CD4-positive, CD25-positive, alpha-beta regulatory T cell (primary cell): ENCODE results near the gene RFT1. TPM values are rescaled to one million over a fixed set of nuclear protein-coding genes. Genes with fewer than 3 reads are reported as not detected.

ENCODE experiments used
- ATAC-seq, 2 donors: fragments of 150-1000 bp; cut with Tn5 transposase; one replicate each; pipeline ENCODE4 v1.10.0; 2021; ENCODE audit warnings: low read depth in 2 of 2, moderate number of reproducible peaks in 2 of 2, moderate library complexity in 1 of 2
- DNase-seq, 3 donors: peaks; one replicate each; pipeline versions ENCODE4 v3.0.0 to v3.0.0-alpha.2; 2012 to 2022; ENCODE audit warnings: mixed read lengths in 1 of 3
- H3K27ac ChIP-seq: one replicate; pipeline ENCODE4 v1.7.0; 2013; ENCODE audit warnings: mild to moderate bottlenecking, low read length; ENCODE audit not compliant: insufficient read depth, poor library complexity, severe bottlenecking
- H3K27me3 ChIP-seq: one replicate; pipeline ENCODE4 v1.7.0; 2013; ENCODE audit warnings: low read length; ENCODE audit not compliant: control insufficient read depth, insufficient read depth
- H3K36me3 ChIP-seq: one replicate; pipeline ENCODE4 v1.7.0; 2013; ENCODE audit warnings: mild to moderate bottlenecking, low read length, moderate library complexity; ENCODE audit not compliant: control insufficient read depth, insufficient read depth
- H3K4me1 ChIP-seq: 2 replicates; pipeline ENCODE4 v1.7.0; 2013; ENCODE audit warnings: mild to moderate bottlenecking, low read length; ENCODE audit not compliant: insufficient read depth, control insufficient read depth, poor library complexity, severe bottlenecking
- H3K4me3 ChIP-seq: one replicate; pipeline ENCODE4 v1.7.0; 2013; ENCODE audit warnings: low read depth, mild to moderate bottlenecking, low read length, moderate library complexity
- H3K9me3 ChIP-seq, 2 experiments: 1 replicate in 1 of 2; 2 replicates in 1 of 2; pipeline ENCODE4 v1.7.0; 2013; ENCODE audit warnings: low read length in 2 of 2, mild to moderate bottlenecking in 1 of 2, moderate library complexity in 1 of 2; ENCODE audit not compliant: control insufficient read depth in 2 of 2
- H3K27ac Mint-ChIP-seq, 3 donors: one replicate each; pipeline ENCODE4 v1.8.0; 2020 to 2022; ENCODE audit warnings: mild to moderate bottlenecking in 3 of 3, mixed read lengths in 3 of 3, moderate library complexity in 2 of 3
- H3K27me3 Mint-ChIP-seq: one replicate; pipeline ENCODE4 v1.8.0; 2022; ENCODE audit warnings: mild to moderate bottlenecking, mixed read lengths
- H3K36me3 Mint-ChIP-seq: one replicate; pipeline ENCODE4 v1.8.0; 2020; ENCODE audit warnings: mixed read lengths
- H3K4me1 Mint-ChIP-seq, 4 donors: one replicate each; pipeline ENCODE4 v1.8.0; 2020 to 2022; ENCODE audit warnings: mixed read lengths in 4 of 4, mild to moderate bottlenecking in 1 of 4
- H3K4me3 Mint-ChIP-seq, 4 donors: one replicate each; pipeline ENCODE4 v1.8.0; 2020 to 2022; ENCODE audit warnings: mild to moderate bottlenecking in 4 of 4, mixed read lengths in 4 of 4, moderate library complexity in 3 of 4
- H3K9me3 Mint-ChIP-seq, 7 donors: one replicate each; pipeline ENCODE4 v1.8.0; 2020 to 2022; ENCODE audit warnings: mixed read lengths in 7 of 7, mild to moderate bottlenecking in 3 of 7, moderate library complexity in 2 of 7
- polyA plus RNA-seq, 4 donors: library from polyadenylated mRNA; unstranded; fragments of 300-500 nt; fragmentation: Illumina TruSeq; gene quantifications; one replicate each; pipeline ENCODE4 v1.2.3, GENCODE V29; 2021
- total RNA-seq: library from RNA; stranded (reverse); gene quantifications from one replicate; pipeline ENCODE4 v1.2.3, GENCODE V29; 2022

The RFT1 gene
- total and polyA plus RNA-seq, 5 donors from 2014 or later: 12.9 to 27.6 (median 23.9) TPM

DNA sequence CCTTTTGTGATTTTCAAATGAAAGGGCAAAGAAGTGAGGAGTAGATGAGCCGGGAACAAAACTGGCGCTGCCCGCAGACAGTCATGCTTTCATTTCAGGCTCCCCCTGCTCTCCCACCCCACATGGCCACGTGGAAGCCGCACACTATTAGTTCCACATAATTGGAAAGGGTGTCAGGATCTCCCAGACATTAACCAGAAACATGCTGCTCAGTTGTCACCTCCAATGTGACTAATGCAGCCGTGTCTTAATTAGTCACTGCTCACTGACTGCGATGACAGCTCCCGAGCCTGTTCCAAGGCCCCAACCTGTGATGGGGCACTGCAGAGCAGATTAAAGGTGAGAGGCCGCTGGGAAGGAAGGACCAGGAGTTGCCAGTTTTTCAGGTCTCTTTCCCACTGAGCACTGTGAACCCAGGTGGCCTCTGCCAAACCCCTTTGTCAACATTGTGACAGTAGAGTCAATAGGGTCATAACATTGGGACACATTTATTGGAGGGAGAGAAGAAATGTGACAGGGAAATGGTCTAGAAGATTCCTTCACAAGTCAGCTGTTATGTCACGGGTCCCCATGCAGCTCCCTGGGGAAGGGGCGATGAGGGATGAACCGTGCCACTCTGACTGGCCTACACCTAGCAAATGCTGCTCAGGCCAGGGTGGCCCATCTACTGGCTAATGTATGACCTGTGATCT is 45.8 kb downstream of the RFT1 start:
- Mint-ChIP-seq H3K4me1 (peaks cover 0 to 5% (median 0%) of the 10 kb centered on the region in 4 donors), H3K4me3 (no peak overlapping the region), H3K27ac (peak overlapping the region in 1 of 3 donors; percentile 26), H3K9me3 (peaks cover 0 to 2% (median 0%) of the 10 kb centered on the region in 7 donors), H3K36me3 (peaks cover 4% of the 10 kb centered on the region), H3K27me3 (no peaks in the 10 kb centered on the region)
- Histone ChIP-seq H3K4me3 (no peak overlapping the region), H3K4me1 (no peaks in the 10 kb centered on the region), H3K9me3 (no peaks in the 10 kb centered on the region), H3K27ac (no peak overlapping the region), H3K36me3 (peaks cover 9% of the 10 kb centered on the region), H3K27me3 (no peaks in the 10 kb centered on the region)
- no peak for ATAC-seq
- DNase-seq: no peak

DNA sequence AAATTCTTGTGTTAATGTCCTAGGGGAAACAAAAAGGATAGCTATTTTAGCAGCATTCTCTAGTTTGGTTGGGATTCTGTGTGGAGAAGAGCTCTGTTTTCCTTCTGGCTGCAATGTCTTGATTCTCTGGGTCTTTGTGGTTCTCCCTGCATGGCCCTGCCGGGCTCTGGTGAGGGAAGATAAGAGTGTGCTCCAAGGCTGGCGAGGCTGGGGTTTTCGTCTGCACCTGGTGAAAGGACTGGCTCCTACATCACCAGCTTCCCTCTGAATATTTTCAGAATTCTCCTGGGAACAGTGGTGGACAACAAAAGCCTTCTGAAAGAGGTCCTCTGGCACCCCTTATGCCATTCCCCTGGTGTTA is 46.3 kb downstream of the RFT1 start:
- H3K4me3 Mint-ChIP-seq: no peak overlapping the region
- peak overlapping the region in 1 of 3 donors; percentile 26 for H3K27ac Mint-ChIP-seq
- H3K36me3 Mint-ChIP-seq: peaks cover 4% of the 10 kb centered on the region
- H3K9me3 Mint-ChIP-seq: peaks cover 0 to 2% (median 0%) of the 10 kb centered on the region in 7 donors
- no peak for DNase-seq
- peaks cover 0 to 5% (median 0%) of the 10 kb centered on the region in 4 donors for H3K4me1 Mint-ChIP-seq
- Histone ChIP-seq H3K36me3 (peaks cover 8% of the 10 kb centered on the region), H3K27me3 (no peaks in the 10 kb centered on the region), H3K27ac (no peak overlapping the region), H3K4me1 (no peaks in the 10 kb centered on the region), H3K9me3 (no peaks in the 10 kb centered on the region), H3K4me3 (no peak overlapping the region)
- no peak for ATAC-seq
- no peaks in the 10 kb centered on the region for H3K27me3 Mint-ChIP-seq

DNA sequence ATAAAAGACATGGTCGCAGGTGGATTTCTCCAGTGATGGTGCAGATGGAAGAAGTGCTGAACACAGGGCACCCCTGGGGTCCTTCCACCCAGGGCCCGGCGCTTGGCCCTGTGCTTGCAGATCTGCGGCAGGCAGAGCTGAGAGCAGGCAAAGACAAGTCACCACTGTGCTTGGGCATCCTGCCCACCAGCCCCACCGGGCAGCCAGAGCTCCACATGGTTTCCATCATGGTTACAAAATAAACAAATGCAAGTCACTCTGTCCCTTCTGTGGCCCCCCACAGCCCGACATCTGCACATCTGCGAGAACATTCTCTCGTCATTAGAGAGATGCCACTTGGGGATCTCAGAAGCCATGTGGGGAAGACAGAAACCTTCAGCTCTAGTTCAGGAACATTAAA is 46.7 kb downstream of the RFT1 start:
- H3K36me3 ChIP-seq: peaks cover 8% of the 10 kb centered on the region
- H3K27ac ChIP-seq: no peak overlapping the region
- H3K4me3 ChIP-seq: no peak overlapping the region
- no peaks in the 10 kb centered on the region for H3K9me3 ChIP-seq
- DNase-seq: no peak
- H3K36me3 Mint-ChIP-seq: peaks cover 4% of the 10 kb centered on the region
- H3K4me1 Mint-ChIP-seq: peaks cover 0 to 5% (median 0%) of the 10 kb centered on the region in 4 donors
- ATAC-seq: no peak
- no peak overlapping the region for H3K4me3 Mint-ChIP-seq
- no peaks in the 10 kb centered on the region for H3K27me3 ChIP-seq
- no peaks in the 10 kb centered on the region for H3K4me1 ChIP-seq
- peaks cover 0 to 2% (median 0%) of the 10 kb centered on the region in 7 donors for H3K9me3 Mint-ChIP-seq
- H3K27ac Mint-ChIP-seq: peak overlapping the region in 1 of 3 donors; percentile 26
- no peaks in the 10 kb centered on the region for H3K27me3 Mint-ChIP-seq

DNA sequence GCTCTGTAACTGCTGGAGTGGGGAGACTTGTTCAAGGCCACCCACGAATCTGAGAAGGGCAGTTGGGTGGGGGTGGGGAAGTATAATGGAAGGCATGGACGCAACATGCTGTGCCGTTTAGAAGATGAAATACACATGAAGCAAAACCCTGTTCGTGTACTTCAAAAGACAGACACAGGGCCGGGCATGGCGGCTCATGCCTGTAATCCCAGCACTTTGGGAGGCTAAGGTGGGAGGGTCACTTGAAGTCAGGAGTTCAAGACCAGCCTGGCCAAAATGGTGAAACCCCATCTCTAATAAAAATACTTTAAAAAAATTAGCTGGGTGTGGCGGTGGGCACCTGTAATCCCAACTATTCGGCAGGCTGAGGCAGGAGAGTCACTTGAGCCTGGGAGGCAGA is 47.5 kb downstream of the RFT1 start:
- Mint-ChIP-seq H3K27ac (no peak overlapping the region), H3K4me3 (no peak overlapping the region), H3K27me3 (no peaks in the 10 kb centered on the region), H3K36me3 (peaks cover under 1% of the 10 kb centered on the region), H3K9me3 (peaks cover 0 to 2% (median 0%) of the 10 kb centered on the region in 7 donors), H3K4me1 (peaks cover 0 to 5% (median 0%) of the 10 kb centered on the region in 4 donors)
- no peak for DNase-seq
- Histone ChIP-seq H3K4me1 (no peaks in the 10 kb centered on the region), H3K9me3 (no peaks in the 10 kb centered on the region), H3K27ac (no peak overlapping the region), H3K36me3 (peaks cover 8% of the 10 kb centered on the region), H3K4me3 (no peak overlapping the region), H3K27me3 (no peaks in the 10 kb centered on the region)
- ATAC-seq: no peak

DNA sequence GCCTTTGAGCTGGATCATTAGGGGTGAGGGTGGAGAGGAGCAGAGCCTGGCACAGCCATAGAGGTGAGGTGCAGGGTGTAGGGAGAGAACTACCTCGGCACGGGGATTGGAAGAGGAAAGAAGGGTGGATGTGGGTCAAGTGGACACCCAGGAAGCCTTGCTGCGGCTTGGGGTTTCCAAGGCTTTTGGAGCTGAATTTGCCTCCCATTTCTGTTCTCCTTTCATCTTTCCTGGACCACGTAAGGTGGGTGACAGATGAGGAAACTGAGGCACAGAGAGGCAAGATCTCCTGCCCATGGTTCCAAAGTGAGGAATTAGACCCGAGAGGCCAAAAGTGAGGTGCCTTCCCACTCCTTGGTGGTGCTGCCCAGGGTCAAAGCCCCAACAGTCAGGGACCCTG is 48.9 kb downstream of the RFT1 start:
- no peaks in the 10 kb centered on the region for H3K9me3 ChIP-seq
- H3K27me3 Mint-ChIP-seq: no peaks in the 10 kb centered on the region
- H3K4me3 ChIP-seq: no peak overlapping the region

DNA sequence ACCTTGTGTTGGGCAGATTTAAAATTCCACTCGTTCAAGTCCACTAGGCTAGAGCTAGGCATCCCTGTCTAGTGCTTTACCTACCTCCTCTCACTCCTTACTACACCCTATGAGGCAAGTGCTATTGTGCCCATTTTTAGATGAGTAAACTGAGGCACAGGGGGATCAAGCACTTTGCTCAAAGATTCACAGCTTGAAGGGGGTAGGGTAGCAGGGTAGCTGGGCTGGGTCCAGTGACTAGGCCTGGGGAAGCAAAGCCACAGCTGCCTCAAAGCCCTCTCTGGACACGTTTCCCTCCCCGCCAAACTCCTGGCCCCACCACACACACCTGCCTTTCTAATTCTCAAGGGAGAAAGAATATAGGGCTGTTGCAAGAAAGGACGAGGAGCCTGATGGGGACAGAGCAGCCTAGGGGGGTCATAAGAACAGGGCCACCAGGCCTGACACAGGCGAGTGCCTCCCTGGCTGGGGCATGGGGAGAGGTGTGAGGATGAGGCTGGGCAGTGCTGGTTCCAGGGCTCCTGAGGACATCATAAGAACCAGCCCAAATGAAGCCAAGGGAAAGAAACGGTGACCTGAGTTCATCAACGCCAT is 49.5 kb downstream of the RFT1 start:
- no peak overlapping the region for H3K27ac Mint-ChIP-seq
- Histone ChIP-seq H3K36me3 (peaks cover 8% of the 10 kb centered on the region), H3K4me3 (no peak overlapping the region), H3K27me3 (no peaks in the 10 kb centered on the region), H3K27ac (no peak overlapping the region), H3K4me1 (no peaks in the 10 kb centered on the region), H3K9me3 (no peaks in the 10 kb centered on the region)
- ATAC-seq (no peak), DNase-seq (no peak)
- H3K4me3 Mint-ChIP-seq: no peak overlapping the region
- peaks cover 0 to 3% (median 0%) of the 10 kb centered on the region in 4 donors for H3K4me1 Mint-ChIP-seq
- H3K9me3 Mint-ChIP-seq: peaks cover 0 to 2% (median 0%) of the 10 kb centered on the region in 7 donors
- no peaks in the 10 kb centered on the region for H3K27me3 Mint-ChIP-seq
- H3K36me3 Mint-ChIP-seq: no peaks in the 10 kb centered on the region

More for the DNA sequence above, 48.9 kb downstream of the RFT1 start:
- Mint-ChIP-seq H3K9me3 (peaks cover 0 to 2% (median 0%) of the 10 kb centered on the region in 7 donors), H3K36me3 (no peaks in the 10 kb centered on the region), H3K27ac (peak overlapping the region in 1 of 3 donors; percentile 62), H3K4me1 (peaks cover 0 to 5% (median 0%) of the 10 kb centered on the region in 4 donors), H3K4me3 (no peak overlapping the region)
- ATAC-seq: no peak
- H3K27ac ChIP-seq: no peak overlapping the region
- no peaks in the 10 kb centered on the region for H3K4me1 ChIP-seq
- DNase-seq: no peak
- no peaks in the 10 kb centered on the region for H3K27me3 ChIP-seq
- H3K36me3 ChIP-seq: peaks cover 8% of the 10 kb centered on the region

DNA sequence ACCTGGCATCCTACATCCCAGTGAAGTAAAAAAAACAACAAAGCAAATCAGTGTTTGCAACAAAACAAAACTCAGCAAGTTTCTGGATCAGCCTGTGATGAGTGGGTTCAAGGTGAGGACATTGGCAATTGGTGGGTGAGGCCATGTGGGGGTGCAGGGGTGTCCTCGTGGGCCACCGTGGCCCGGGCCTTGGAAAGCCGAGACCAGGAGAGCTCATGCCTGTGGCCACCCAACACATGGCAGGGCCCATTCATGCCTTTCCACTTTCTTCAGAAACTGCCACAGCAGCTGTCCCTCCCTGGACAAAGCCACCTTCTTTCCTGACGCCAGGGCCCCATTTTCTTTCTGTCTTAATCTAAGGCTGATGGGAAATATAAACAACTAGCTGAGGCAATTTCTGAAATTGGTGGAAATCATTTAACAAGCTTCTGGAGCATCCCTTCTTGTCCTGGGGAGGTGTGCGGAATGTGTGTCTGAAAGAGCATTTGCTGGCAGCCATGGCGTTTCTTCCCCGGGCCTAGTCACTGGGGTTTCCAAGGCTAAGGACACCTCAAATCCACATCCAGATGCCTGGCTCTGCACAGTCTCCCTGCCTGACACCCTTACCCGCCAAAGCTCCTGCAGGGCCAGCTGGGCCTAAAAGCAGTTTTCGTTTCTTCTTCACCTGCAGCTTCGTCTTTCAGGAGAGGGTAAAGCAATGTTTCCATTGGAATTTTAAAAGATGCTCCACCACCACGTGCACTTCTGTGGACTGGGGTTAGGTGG is 50.3 kb downstream of the RFT1 start:
- H3K27ac Mint-ChIP-seq: no peak overlapping the region

More for the DNA sequence above, 50.3 kb downstream of the RFT1 start:
- Histone ChIP-seq H3K27me3 (no peaks in the 10 kb centered on the region), H3K4me3 (no peak overlapping the region), H3K9me3 (no peaks in the 10 kb centered on the region), H3K36me3 (peaks cover 5% of the 10 kb centered on the region), H3K4me1 (no peaks in the 10 kb centered on the region), H3K27ac (no peak overlapping the region)
- no peaks in the 10 kb centered on the region for H3K27me3 Mint-ChIP-seq
- peaks cover 0 to 2% (median 0%) of the 10 kb centered on the region in 7 donors for H3K9me3 Mint-ChIP-seq
- H3K4me1 Mint-ChIP-seq: no peaks in the 10 kb centered on the region
- ATAC-seq (no peak), DNase-seq (no peak)
- no peaks in the 10 kb centered on the region for H3K36me3 Mint-ChIP-seq
- no peak overlapping the region for H3K4me3 Mint-ChIP-seq
